Measurements from ENCODE around the gene RAB1B.
"Not testable (repeated sequence)": the region's sequence is repeated elsewhere in the genome, so short reads cannot be mapped to it uniquely, and the experiment has no call there.

The RAB1B gene

GRCh38 chr11:66297610-66298009, 29.2 kb downstream of the RAB1B start:
- H3K4me1 ChIP-seq (ENCODE audit: control insufficient read depth, insufficient read depth, low read length) = peaks cover 2% of the 10 kb centered on the region; the same call in 1 of the 2 replicates
- H3K36me3 ChIP-seq (ENCODE audit: control insufficient read depth, insufficient read depth, low read length) = no peaks in the 10 kb centered on the region
- no CpG with 5 or more reads among the region's 8 CpGs for WGBS (ENCODE audit: insufficient coverage, insufficient read length)
- no peaks in the 10 kb centered on the region for H3K27me3 ChIP-seq (ENCODE audit: control insufficient read depth, insufficient read depth, low read length)
- H3K9me3 ChIP-seq (ENCODE audit: control insufficient read depth, insufficient read depth, low read length) = no peaks in the 10 kb centered on the region
- no peak for DNase-seq (ENCODE audit: low read depth, low spot score)
- H3K27ac ChIP-seq (ENCODE audit: low read length) = no peak overlapping the region
- H3K4me3 ChIP-seq (ENCODE audit: low read length) = no peak overlapping the region

GRCh38 chr11:66299186-66299585, 30.7 kb downstream of the RAB1B start:
- no peaks in the 10 kb centered on the region for H3K36me3 ChIP-seq (ENCODE audit: control insufficient read depth, insufficient read depth, low read length)
- peaks cover 2% of the 10 kb centered on the region; the same call in 1 of the 2 replicates for H3K4me1 ChIP-seq (ENCODE audit: control insufficient read depth, insufficient read depth, low read length)
- H3K4me3 ChIP-seq (ENCODE audit: low read length) = no peak overlapping the region
- no CpG with 5 or more reads among the region's 3 CpGs for WGBS (ENCODE audit: insufficient coverage, insufficient read length)
- no peaks in the 10 kb centered on the region for H3K9me3 ChIP-seq (ENCODE audit: control insufficient read depth, insufficient read depth, low read length)
- no peaks in the 10 kb centered on the region for H3K27me3 ChIP-seq (ENCODE audit: control insufficient read depth, insufficient read depth, low read length)
- DNase-seq (ENCODE audit: low read depth, low spot score) = no peak
- H3K27ac ChIP-seq (ENCODE audit: low read length) = no peak overlapping the region

- H3K36me3 ChIP-seq (ENCODE audit: control insufficient read depth, insufficient read depth, low read length) = no peaks in the 10 kb centered on the region
- DNase-seq (ENCODE audit: low read depth, low spot score) = no peak
- no peaks in the 10 kb centered on the region for H3K27me3 ChIP-seq (ENCODE audit: control insufficient read depth, insufficient read depth, low read length)
- H3K4me1 ChIP-seq (ENCODE audit: control insufficient read depth, insufficient read depth, low read length) = 0 out of 2 replicates have a peak, but pooled peaks cover under 1% of the 10 kb centered on the region
- WGBS (ENCODE audit: insufficient coverage, insufficient read length) = no CpG with 5 or more reads among the region's 12 CpGs
- H3K9me3 ChIP-seq (ENCODE audit: control insufficient read depth, insufficient read depth, low read length) = no peaks in the 10 kb centered on the region
- no peak overlapping the region for H3K4me3 ChIP-seq (ENCODE audit: low read length)
- no peak overlapping the region for H3K27ac ChIP-seq (ENCODE audit: low read length)
Measured at GRCh38 chr11:66302656-66303055, 34.2 kb downstream of the RAB1B start.

- H3K27ac ChIP-seq (ENCODE audit: low read length) = no peak overlapping the region
- H3K27me3 ChIP-seq (ENCODE audit: control insufficient read depth, insufficient read depth, low read length) = no peaks in the 10 kb centered on the region
- no peak for DNase-seq (ENCODE audit: low read depth, low spot score)
- no peak overlapping the region for H3K4me3 ChIP-seq (ENCODE audit: low read length)
- no CpG with 5 or more reads among the region's 3 CpGs for WGBS (ENCODE audit: insufficient coverage, insufficient read length)
- peaks cover 4% of the 10 kb centered on the region; the same call in 1 of the 2 replicates for H3K4me1 ChIP-seq (ENCODE audit: control insufficient read depth, insufficient read depth, low read length)
- no peaks in the 10 kb centered on the region for H3K36me3 ChIP-seq (ENCODE audit: control insufficient read depth, insufficient read depth, low read length)
- no peaks in the 10 kb centered on the region for H3K9me3 ChIP-seq (ENCODE audit: control insufficient read depth, insufficient read depth, low read length)
Measured at GRCh38 chr11:66309475-66309874, 41.0 kb downstream of the RAB1B start.

- no CpG with 5 or more reads among the region's 8 CpGs for WGBS (ENCODE audit: insufficient coverage, insufficient read length)
- H3K9me3 ChIP-seq (ENCODE audit: control insufficient read depth, insufficient read depth, low read length) = no peaks in the 10 kb centered on the region
- DNase-seq (ENCODE audit: low read depth, low spot score) = no peak
- H3K4me3 ChIP-seq (ENCODE audit: low read length) = no peak overlapping the region
- H3K27ac ChIP-seq (ENCODE audit: low read length) = no peak overlapping the region
- no peaks in the 10 kb centered on the region for H3K36me3 ChIP-seq (ENCODE audit: control insufficient read depth, insufficient read depth, low read length)
- H3K4me1 ChIP-seq (ENCODE audit: control insufficient read depth, insufficient read depth, low read length) = peaks cover 4% of the 10 kb centered on the region
- no peaks in the 10 kb centered on the region for H3K27me3 ChIP-seq (ENCODE audit: control insufficient read depth, insufficient read depth, low read length)
Measured at GRCh38 chr11:66310324-66310723, 41.9 kb downstream of the RAB1B start.

GRCh38 chr11:66310803-66311440, 42.5 kb downstream of the RAB1B start:
- H3K27ac ChIP-seq (ENCODE audit: low read length); H3K4me1 ChIP-seq (ENCODE audit: control insufficient read depth, insufficient read depth, low read length); H3K4me3 ChIP-seq (ENCODE audit: low read length); H3K27me3 ChIP-seq (ENCODE audit: control insufficient read depth, insufficient read depth, low read length); H3K36me3 ChIP-seq (ENCODE audit: control insufficient read depth, insufficient read depth, low read length); DNase-seq (ENCODE audit: low read depth, low spot score); H3K9me3 ChIP-seq (ENCODE audit: control insufficient read depth, insufficient read depth, low read length): not testable (repeated sequence)
- WGBS (ENCODE audit: insufficient coverage, insufficient read length) = no CpG with 5 or more reads among the region's 18 CpGs

GRCh38 chr11:66311470-66311964, 43.1 kb downstream of the RAB1B start:
- no CpG with 5 or more reads among the region's 26 CpGs for WGBS (ENCODE audit: insufficient coverage, insufficient read length)
- Histone ChIP-seq H3K4me1 (ENCODE audit: control insufficient read depth, insufficient read depth, low read length) (peaks cover 7% of the 10 kb centered on the region), H3K27me3 (ENCODE audit: control insufficient read depth, insufficient read depth, low read length) (no peaks in the 10 kb centered on the region), H3K4me3 (ENCODE audit: low read length) (peak overlapping the region; percentile 56; the same call in 1 of the 2 replicates), H3K27ac (ENCODE audit: low read length) (no peak overlapping the region), H3K9me3 (ENCODE audit: control insufficient read depth, insufficient read depth, low read length) (no peaks in the 10 kb centered on the region), H3K36me3 (ENCODE audit: control insufficient read depth, insufficient read depth, low read length) (no peaks in the 10 kb centered on the region; the same call in 1 of the 2 replicates)
- no peak for DNase-seq (ENCODE audit: low read depth, low spot score)

GRCh38 chr11:66311965-66312548, 43.6 kb downstream of the RAB1B start:
- Histone ChIP-seq H3K9me3 (ENCODE audit: control insufficient read depth, insufficient read depth, low read length) (no peaks in the 10 kb centered on the region), H3K4me3 (ENCODE audit: low read length) (peak overlapping the region; percentile 56; the same call in 1 of the 2 replicates), H3K4me1 (ENCODE audit: control insufficient read depth, insufficient read depth, low read length) (peaks cover 10% of the 10 kb centered on the region), H3K27ac (ENCODE audit: low read length) (no peak overlapping the region), H3K27me3 (ENCODE audit: control insufficient read depth, insufficient read depth, low read length) (no peaks in the 10 kb centered on the region), H3K36me3 (ENCODE audit: control insufficient read depth, insufficient read depth, low read length) (no peaks in the 10 kb centered on the region; the same call in 1 of the 2 replicates)
- no CpG with 5 or more reads among the region's 44 CpGs for WGBS (ENCODE audit: insufficient coverage, insufficient read length)
- no peak for DNase-seq (ENCODE audit: low read depth, low spot score)

GRCh38 chr11:66312549-66313320, 44.3 kb downstream of the RAB1B start:
- no CpG with 5 or more reads among the region's 52 CpGs for WGBS (ENCODE audit: insufficient coverage, insufficient read length)
- H3K9me3 ChIP-seq (ENCODE audit: control insufficient read depth, insufficient read depth, low read length) = no peaks in the 10 kb centered on the region
- H3K4me3 ChIP-seq (ENCODE audit: low read length) = peak overlapping the region; percentile 56; the same call in 1 of the 2 replicates
- H3K36me3 ChIP-seq (ENCODE audit: control insufficient read depth, insufficient read depth, low read length) = no peaks in the 10 kb centered on the region; the same call in 1 of the 2 replicates
- no peaks in the 10 kb centered on the region for H3K27me3 ChIP-seq (ENCODE audit: control insufficient read depth, insufficient read depth, low read length)
- H3K4me1 ChIP-seq (ENCODE audit: control insufficient read depth, insufficient read depth, low read length) = peaks cover 16% of the 10 kb centered on the region
- H3K27ac ChIP-seq (ENCODE audit: low read length) = no peak overlapping the region
- peak; percentile 96 for DNase-seq (ENCODE audit: low read depth, low spot score)
